Neutrophil (primary cell): ENCODE data around the gene OR6S1.
"Not testable (repeated sequence)": the region's sequence is repeated elsewhere in the genome, so short reads cannot be mapped to it uniquely, and the experiment has no call there.

Experiments used
- H3K27ac ChIP-seq: fragments of 200-600 bp; sonication (generic); 2 replicates; pipeline ENCODE4 v1.5.1; 2016; ENCODE audit warnings: mild to moderate bottlenecking, moderate library complexity
- H3K27me3 ChIP-seq: fragments of 200-600 bp; sonication (generic); 2 replicates; pipeline ENCODE4 v1.6.0; 2016; ENCODE audit warnings: mild to moderate bottlenecking
- H3K36me3 ChIP-seq: fragments of 200-600 bp; sonication (generic); 2 replicates; pipeline ENCODE4 v1.5.1; 2017
- H3K4me1 ChIP-seq, 2 experiments: fragments of 200-600 bp in 1 of 2; sonication (generic) in 1 of 2; 1 replicate in 1 of 2; 2 replicates in 1 of 2; pipeline versions ENCODE4 v1.5.1 to v1.6.1; 2013 to 2016; ENCODE audit warnings: low read depth in 1 of 2, low read length in 1 of 2, mild to moderate bottlenecking in 1 of 2, moderate library complexity in 1 of 2; ENCODE audit not compliant: control insufficient read depth in 1 of 2, insufficient read depth in 1 of 2
- H3K4me3 ChIP-seq, 2 experiments: fragments of 200-600 bp in 1 of 2; sonication (generic) in 1 of 2; 1 replicate in 1 of 2; 2 replicates in 1 of 2; pipeline ENCODE4 v1.5.1; 2013 to 2016; ENCODE audit warnings: low read depth in 1 of 2, low read length in 1 of 2, mild to moderate bottlenecking in 1 of 2, moderate library complexity in 1 of 2
- H3K9me3 ChIP-seq: fragments of 200-600 bp; sonication (generic); 2 replicates; pipeline ENCODE4 v1.5.1; 2016
- CTCF ChIP-seq: fragments of 200-600 bp; sonication (generic); IDR thresholded peaks from 2 replicates; pipeline ENCODE4 v1.5.1; 2016; ENCODE audit warnings: antibody characterized with exemption

Gene OR6S1

DNA sequence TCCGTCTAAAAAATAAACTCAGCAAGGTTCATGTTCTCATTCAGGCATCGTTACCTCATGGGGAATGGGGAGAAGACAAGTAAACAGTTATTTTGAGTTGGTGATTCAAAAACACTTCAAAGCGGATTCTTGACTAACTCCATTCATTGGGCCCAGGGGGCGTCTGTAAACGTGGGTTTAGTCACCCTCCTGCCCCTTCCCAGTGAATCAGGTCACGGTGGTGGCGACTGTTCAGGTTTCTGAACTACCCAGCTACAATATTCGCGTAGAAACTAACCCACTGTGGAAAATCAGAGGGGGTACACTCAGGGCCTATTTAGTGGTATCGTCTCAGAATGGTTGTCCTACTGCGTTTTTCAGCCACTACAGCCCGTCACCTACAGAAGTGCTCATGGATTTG lies 15.2 kb downstream of the OR6S1 start:
- peaks cover 67% of the 10 kb centered on the region for H3K27me3 ChIP-seq
- TF ChIP-seq CTCF = no peak
- H3K4me3 ChIP-seq = no peak overlapping the region
- no peaks in the 10 kb centered on the region for H3K36me3 ChIP-seq
- no peak overlapping the region for H3K27ac ChIP-seq
- H3K4me1 ChIP-seq = peaks cover 41 to 53% of the 10 kb centered on the region in 2 experiments
- H3K9me3 ChIP-seq = no peaks in the 10 kb centered on the region

DNA sequence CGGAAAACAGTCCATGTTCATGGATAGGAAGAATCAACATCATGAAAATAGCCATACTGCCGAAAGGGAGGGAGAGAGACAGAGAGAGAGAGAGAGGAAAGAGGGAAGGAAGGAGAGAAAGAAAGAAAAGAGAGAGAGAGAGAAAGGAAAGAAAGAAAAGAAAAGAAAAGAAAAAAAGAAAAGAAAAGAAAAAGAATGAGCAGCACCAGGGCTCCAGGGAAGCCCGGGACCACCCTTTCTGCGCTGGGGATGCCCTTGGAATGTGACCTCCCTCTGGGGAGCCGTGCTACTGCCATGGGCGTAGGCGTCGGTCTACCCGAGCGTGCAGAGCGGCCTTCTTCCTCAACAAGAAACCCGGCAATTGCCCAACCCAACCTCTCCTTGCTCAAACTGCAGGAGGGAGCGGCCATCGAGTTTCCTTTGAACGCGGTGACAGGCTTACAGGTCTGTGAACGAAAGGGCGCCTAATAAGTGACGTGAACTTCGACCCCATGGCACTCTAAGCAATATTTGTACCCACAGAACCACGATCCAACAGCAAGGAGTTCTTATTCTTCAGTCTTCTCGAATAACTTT lies 16.9 kb downstream of the OR6S1 start:
- peak overlapping the region; percentile 17 to 23 for H3K4me3 ChIP-seq
- H3K27ac ChIP-seq = no peak overlapping the region

DNA sequence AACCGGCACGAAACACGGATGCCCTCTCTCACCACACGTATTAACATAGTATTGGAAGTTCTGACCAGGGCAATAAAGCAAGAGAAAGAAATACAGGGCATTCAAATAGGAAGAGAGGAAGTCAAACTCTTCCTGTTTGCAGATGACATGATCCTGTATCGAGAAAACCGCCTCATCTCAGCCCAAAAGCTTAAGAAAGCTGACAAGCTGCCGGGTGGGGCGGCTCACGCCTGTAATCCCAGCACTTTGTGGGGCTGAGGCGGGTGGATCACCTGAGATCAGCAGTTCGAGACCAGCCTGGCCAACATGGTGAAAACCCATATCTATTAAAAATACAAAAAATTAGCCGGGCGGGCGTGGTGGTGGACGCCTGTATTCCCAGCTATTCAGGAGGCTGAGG lies 17.7 kb downstream of the OR6S1 start:
- Histone ChIP-seq H3K4me1 (peaks cover 34 to 41% of the 10 kb centered on the region in 2 experiments), H3K27me3 (peaks cover 43% of the 10 kb centered on the region), H3K27ac (no peak overlapping the region), H3K9me3 (no peaks in the 10 kb centered on the region), H3K4me3 (peak overlapping the region in 1 of 2 experiments; percentile 23), H3K36me3 (no peaks in the 10 kb centered on the region)
- TF ChIP-seq CTCF = no peak

More for the DNA sequence above, 16.9 kb downstream of the OR6S1 start:
- no peak for TF ChIP-seq CTCF
- Histone ChIP-seq H3K9me3 (no peaks in the 10 kb centered on the region), H3K4me1 (peaks cover 34 to 41% of the 10 kb centered on the region in 2 experiments), H3K27me3 (peaks cover 50% of the 10 kb centered on the region), H3K36me3 (no peaks in the 10 kb centered on the region)

- TF ChIP-seq CTCF = no peak
- Histone ChIP-seq H3K4me1 (peaks cover 42 to 48% of the 10 kb centered on the region in 2 experiments), H3K36me3 (no peaks in the 10 kb centered on the region), H3K9me3 (no peaks in the 10 kb centered on the region), H3K27me3 (peaks cover 33% of the 10 kb centered on the region), H3K27ac (no peak overlapping the region), H3K4me3 (peak overlapping the region; percentile 21 to 23)
Measured at GRCh38 chr14:20622816-20623291, 18.6 kb downstream of the OR6S1 start.

GRCh38 chr14:20620798-20621478 lies 20.6 kb downstream of the OR6S1 start:
- H3K4me1 ChIP-seq = peaks cover 44% of the 10 kb centered on the region in 2 experiments
- no peak overlapping the region for H3K4me3 ChIP-seq
- H3K27ac ChIP-seq = no peak overlapping the region
- H3K27me3 ChIP-seq = peaks cover 14% of the 10 kb centered on the region
- no peak for TF ChIP-seq CTCF
- H3K36me3 ChIP-seq = no peaks in the 10 kb centered on the region
- no peaks in the 10 kb centered on the region for H3K9me3 ChIP-seq

- H3K9me3 ChIP-seq, H3K36me3 ChIP-seq, H3K27ac ChIP-seq, H3K4me3 ChIP-seq, H3K27me3 ChIP-seq: not testable (repeated sequence)
- H3K4me1 ChIP-seq = peaks cover 32 to 33% of the 10 kb centered on the region in 2 experiments
Measured at GRCh38 chr14:20619688-20620087, 21.8 kb downstream of the OR6S1 start.
